Nephron (organoid): ENCODE results near the gene B3GLCT.

Source experiments
- H3K27ac Mint-ChIP-seq, 3 experiments: 2 replicates each; pipeline ENCODE4 v1.8.0; 2020; ENCODE audit warnings: mixed read lengths in 3 of 3, mild to moderate bottlenecking in 2 of 3, moderate library complexity in 1 of 3
- H3K27me3 Mint-ChIP-seq: 2 replicates; pipeline ENCODE4 v1.8.0; 2021; ENCODE audit warnings: low read depth, mild to moderate bottlenecking, moderate library complexity, mixed read lengths
- H3K36me3 Mint-ChIP-seq: 2 replicates; pipeline ENCODE4 v1.8.0; 2020; ENCODE audit warnings: low read depth, mixed read lengths
- H3K4me1 Mint-ChIP-seq: 2 replicates; pipeline ENCODE4 v1.8.0; 2020; ENCODE audit warnings: mixed read lengths
- H3K4me3 Mint-ChIP-seq, 3 experiments: 2 replicates each; pipeline ENCODE4 v1.8.0; 2020; ENCODE audit warnings: mild to moderate bottlenecking in 3 of 3, mixed read lengths in 3 of 3, moderate library complexity in 2 of 3
- H3K9me3 Mint-ChIP-seq: 2 replicates; pipeline ENCODE4 v1.8.0; 2020; ENCODE audit warnings: mixed read lengths
- CTCF ChIP-seq, 3 experiments: fragments of 200-600 bp; sonication (generic); IDR thresholded peaks; one replicate each; pipeline ENCODE4 v1.5.0; 2021; ENCODE audit warnings: antibody characterized with exemption in 3 of 3; ENCODE audit not compliant: unreplicated experiment in 3 of 3

Gene B3GLCT

GRCh38 chr13:31179241-31179640 is 20.5 kb upstream of the B3GLCT start:
- Mint-ChIP-seq H3K36me3 (no peaks in the 10 kb centered on the region), H3K27me3 (peaks cover 4% of the 10 kb centered on the region), H3K9me3 (peaks cover 2% of the 10 kb centered on the region), H3K4me3 (no peak overlapping the region), H3K4me1 (peaks cover 19% of the 10 kb centered on the region), H3K27ac (no peak overlapping the region)
- no peak for TF ChIP-seq CTCF (IDR thresholded peaks at IDR 0.05; ENCODE audit: unreplicated experiment in 3 of 3)

GRCh38 chr13:31179754-31180153 is 20.0 kb upstream of the B3GLCT start:
- TF ChIP-seq CTCF (IDR thresholded peaks at IDR 0.05; ENCODE audit: unreplicated experiment in 3 of 3) = no peak
- Mint-ChIP-seq H3K9me3 (peaks cover 2% of the 10 kb centered on the region), H3K27me3 (peaks cover 4% of the 10 kb centered on the region), H3K27ac (no peak overlapping the region), H3K36me3 (no peaks in the 10 kb centered on the region), H3K4me1 (peaks cover 17% of the 10 kb centered on the region), H3K4me3 (no peak overlapping the region)

GRCh38 chr13:31182987-31183386 is 16.8 kb upstream of the B3GLCT start:
- Mint-ChIP-seq H3K9me3 (peaks cover 7% of the 10 kb centered on the region), H3K27ac (no peak overlapping the region), H3K27me3 (no peaks in the 10 kb centered on the region), H3K4me1 (no peaks in the 10 kb centered on the region), H3K4me3 (no peak overlapping the region), H3K36me3 (no peaks in the 10 kb centered on the region)
- TF ChIP-seq CTCF (IDR thresholded peaks at IDR 0.05; ENCODE audit: unreplicated experiment in 3 of 3) = no peak

- H3K9me3 Mint-ChIP-seq = peaks cover 7% of the 10 kb centered on the region
- no peaks in the 10 kb centered on the region for H3K4me1 Mint-ChIP-seq
- H3K27me3 Mint-ChIP-seq = no peaks in the 10 kb centered on the region
- no peak for TF ChIP-seq CTCF (IDR thresholded peaks at IDR 0.05; ENCODE audit: unreplicated experiment in 3 of 3)
- H3K36me3 Mint-ChIP-seq = no peaks in the 10 kb centered on the region
- H3K4me3 Mint-ChIP-seq = no peak overlapping the region
- H3K27ac Mint-ChIP-seq = no peak overlapping the region
Observed at GRCh38 chr13:31184451-31184850, 15.3 kb upstream of the B3GLCT start.

DNA sequence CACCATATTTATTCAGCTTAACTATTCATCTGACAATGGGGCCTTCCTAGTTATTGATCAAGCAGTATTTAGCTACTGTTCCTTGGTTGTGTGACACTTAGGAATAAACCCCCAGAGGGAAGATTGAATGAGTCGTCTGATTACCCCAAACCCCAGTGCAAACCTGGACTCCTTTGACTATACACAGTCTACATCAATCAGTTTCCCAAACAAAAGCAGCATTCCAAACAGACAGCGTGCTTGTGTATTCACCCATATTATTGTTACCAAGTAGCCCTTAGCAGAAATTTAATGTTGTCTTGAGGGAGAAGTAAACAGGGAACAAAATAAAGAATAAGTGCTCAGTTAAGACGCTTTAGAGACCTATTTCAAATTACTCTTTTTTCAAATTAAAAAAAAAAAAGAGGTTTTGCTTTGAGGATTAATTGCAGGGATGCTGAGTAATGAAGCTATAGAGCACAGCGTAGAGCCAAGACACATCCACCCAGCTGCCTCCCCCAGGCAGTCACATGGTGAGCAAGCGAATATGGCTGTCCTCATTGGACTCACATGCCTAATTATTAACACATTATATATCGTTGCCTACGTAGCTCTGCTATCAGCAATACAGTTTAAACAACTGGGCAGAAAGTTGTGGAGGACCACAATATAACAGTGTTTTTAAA is 14.7 kb upstream of the B3GLCT start:
- no peaks in the 10 kb centered on the region for H3K27me3 Mint-ChIP-seq
- no peak for TF ChIP-seq CTCF (IDR thresholded peaks at IDR 0.05; ENCODE audit: unreplicated experiment in 3 of 3)
- no peak overlapping the region for H3K4me3 Mint-ChIP-seq
- H3K4me1 Mint-ChIP-seq = no peaks in the 10 kb centered on the region
- peaks cover 7% of the 10 kb centered on the region for H3K9me3 Mint-ChIP-seq
- no peak overlapping the region for H3K27ac Mint-ChIP-seq
- no peaks in the 10 kb centered on the region for H3K36me3 Mint-ChIP-seq

GRCh38 chr13:31191748-31192147 is 8.0 kb upstream of the B3GLCT start:
- TF ChIP-seq CTCF (IDR thresholded peaks at IDR 0.05; ENCODE audit: unreplicated experiment in 3 of 3) = no peak
- Mint-ChIP-seq H3K4me1 (peaks cover 7% of the 10 kb centered on the region), H3K27me3 (peaks cover 3% of the 10 kb centered on the region), H3K4me3 (no peak overlapping the region), H3K9me3 (peaks cover 10% of the 10 kb centered on the region), H3K27ac (no peak overlapping the region), H3K36me3 (peaks cover 7% of the 10 kb centered on the region)
